GM23338 (cell line): Measurements from ENCODE around the gene TMEM63C. TPM values are rescaled to one million over a fixed set of nuclear protein-coding genes. Genes with fewer than 3 reads are reported as not detected.

Experiments used
- ATAC-seq: fragments of 200-7000 bp; cut with Tn5 transposase; 3 replicates; pipeline ENCODE4 v1.9.1; 2020
- DNase-seq: peaks from one replicate; pipeline ENCODE4 v3.0.0-alpha.2; 2015; ENCODE audit warnings: low spot score
- H2AFZ ChIP-seq: fragments of 200-600 bp; sonication (generic); 2 replicates; pipeline ENCODE4 v1.8.0; 2016; ENCODE audit warnings: antibody characterized with exemption, mild to moderate bottlenecking, moderate library complexity
- H3F3A ChIP-seq: fragments of 200-600 bp; sonication (generic); replicated peaks from 2 replicates; pipeline ENCODE4 v1.8.0; 2017; ENCODE audit warnings: antibody characterized with exemption, mixed run types, low read depth
- H3K27ac ChIP-seq: fragments of 200-600 bp; sonication (generic); 2 replicates; pipeline ENCODE4 v1.6.1; 2016; ENCODE audit warnings: low read depth
- H3K27me3 ChIP-seq: fragments of 200-600 bp; sonication (generic); 2 replicates; pipeline ENCODE4 v1.8.0; 2016; ENCODE audit warnings: mild to moderate bottlenecking, mixed run types, moderate library complexity; ENCODE audit not compliant: insufficient read depth
- H3K36me3 ChIP-seq: fragments of 200-600 bp; sonication (generic); 2 replicates; pipeline ENCODE4 v1.8.0; 2016; ENCODE audit warnings: mild to moderate bottlenecking; ENCODE audit not compliant: insufficient read depth
- H3K4me1 ChIP-seq: fragments of 200-600 bp; sonication (generic); 2 replicates; pipeline ENCODE4 v1.8.0; 2016; ENCODE audit warnings: mild to moderate bottlenecking, moderate library complexity; ENCODE audit not compliant: insufficient read depth
- H3K4me2 ChIP-seq: fragments of 200-600 bp; sonication (generic); 2 replicates; pipeline ENCODE4 v1.7.1; 2017; ENCODE audit warnings: mixed run types
- H3K4me3 ChIP-seq: fragments of 200-600 bp; sonication (generic); 2 replicates; pipeline ENCODE4 v1.6.1; 2016; ENCODE audit warnings: mixed run types
- H3K79me2 ChIP-seq: fragments of 200-600 bp; sonication (generic); replicated peaks from 2 replicates; pipeline ENCODE4 v1.8.0; 2017; ENCODE audit warnings: mild to moderate bottlenecking; ENCODE audit not compliant: insufficient read depth
- H3K9me2 ChIP-seq: fragments of 200-600 bp; sonication (generic); 2 replicates; pipeline ENCODE4 v1.8.0; 2017; ENCODE audit not compliant: insufficient read depth
- H4K20me1 ChIP-seq: fragments of 200-600 bp; sonication (generic); replicated peaks from 2 replicates; pipeline ENCODE4 v1.8.0; 2017; ENCODE audit warnings: mild to moderate bottlenecking; ENCODE audit not compliant: insufficient read depth
- H3K27ac Mint-ChIP-seq: 2 replicates; pipeline ENCODE4 v1.8.0; 2020; ENCODE audit warnings: inconsistent platforms, mild to moderate bottlenecking, moderate library complexity, mixed read lengths
- H3K27me3 Mint-ChIP-seq: 3 replicates; pipeline ENCODE4 v1.8.0; 2022; ENCODE audit warnings: low read depth, mild to moderate bottlenecking, moderate library complexity, mixed read lengths, inconsistent platforms; ENCODE audit not compliant: insufficient read depth, poor library complexity
- H3K36me3 Mint-ChIP-seq: 3 replicates; pipeline ENCODE4 v1.8.0; 2021; ENCODE audit warnings: low read depth, mild to moderate bottlenecking, inconsistent platforms, moderate library complexity, mixed read lengths
- H3K4me1 Mint-ChIP-seq: 3 replicates; pipeline ENCODE4 v1.8.0; 2020; ENCODE audit warnings: mild to moderate bottlenecking, inconsistent platforms, mixed read lengths
- H3K4me3 Mint-ChIP-seq: 3 replicates; pipeline ENCODE4 v1.8.0; 2021; ENCODE audit warnings: moderate library complexity, mild to moderate bottlenecking, inconsistent platforms, mixed read lengths
- H3K9me3 Mint-ChIP-seq: 3 replicates; pipeline ENCODE4 v1.8.0; 2020; ENCODE audit warnings: moderate library complexity, mild to moderate bottlenecking, inconsistent platforms, mixed read lengths
- CREB1 ChIP-seq: fragments of 250-450 bp; sonication (Bioruptor Pico); IDR thresholded peaks from 2 replicates; pipeline ENCODE4 v1.5.0; 2020; ENCODE audit warnings: low read depth, mild to moderate bottlenecking, moderate library complexity
- CTCF ChIP-seq, 2 experiments: fragments of 200-600 bp in 1 of 2; sonication (generic) in 1 of 2; conservative IDR thresholded peaks; 2 replicates each; pipeline versions ENCODE4 v1.5.1 to v1.6.1; 2016 to 2017; ENCODE audit warnings: antibody characterized with exemption in 2 of 2, low read depth in 2 of 2, mild to moderate bottlenecking in 2 of 2, moderate library complexity in 1 of 2
- ETS1 ChIP-seq: IDR thresholded peaks from 2 replicates; pipeline ENCODE4 v1.6.1; 2016; ENCODE audit warnings: antibody characterized with exemption
- EZH2 ChIP-seq: fragments of 200-600 bp; sonication (generic); IDR thresholded peaks from one replicate; pipeline ENCODE4 v1.8.0; 2017; ENCODE audit warnings: antibody characterized with exemption, mild to moderate bottlenecking, low read depth; ENCODE audit not compliant: unreplicated experiment
- EZH2phosphoT487 ChIP-seq: fragments of 200-600 bp; sonication (generic); IDR thresholded peaks from one replicate; pipeline ENCODE4 v1.8.1; 2018; ENCODE audit warnings: antibody characterized with exemption; ENCODE audit not compliant: unreplicated experiment
- JUNB ChIP-seq: IDR thresholded peaks from one replicate; pipeline ENCODE4 v1.6.1; 2016; ENCODE audit warnings: antibody characterized with exemption; ENCODE audit not compliant: unreplicated experiment
- POLR2AphosphoS5 ChIP-seq: IDR thresholded peaks from 2 replicates; pipeline ENCODE4 v1.6.1; 2016; ENCODE audit warnings: antibody characterized with exemption, low read depth
- STAT1 ChIP-seq: IDR thresholded peaks from one replicate; pipeline ENCODE4 v1.6.1; 2016; ENCODE audit warnings: antibody characterized with exemption; ENCODE audit not compliant: unreplicated experiment
- ZNF114 ChIP-seq: fragments of 250-450 bp; sonication (Bioruptor Pico); IDR thresholded peaks from 2 replicates; pipeline ENCODE4 v1.5.0; 2020; ENCODE audit warnings: mild to moderate bottlenecking, moderate library complexity
- ZNF331 ChIP-seq: fragments of 250-450 bp; sonication (Bioruptor Pico); IDR thresholded peaks from 2 replicates; pipeline ENCODE4 v1.5.0; 2020; ENCODE audit warnings: low read depth, mild to moderate bottlenecking, moderate library complexity
- polyA plus RNA-seq: library from polyadenylated mRNA; unstranded; fragments of >200 nt; fragmentation: Nextera tagmentation; extraction: Ambion mirVana; gene quantifications from 2 replicates; pipeline ENCODE4 v1.2.1, GENCODE V29; 2016
- total RNA-seq: library from RNA; depleted of rRNA; stranded (reverse); fragments of >200 nt; shearing (Covaris generic); gene quantifications from 2 replicates; pipeline ENCODE4 v1.2.3, GENCODE V29; 2014
- TF ChIP-seq, protein P1 (sequence below): fragments of 250-450 bp; sonication (Bioruptor Pico); IDR thresholded peaks from 2 replicates; pipeline ENCODE4 v1.5.0; 2020; ENCODE audit warnings: mild to moderate bottlenecking, moderate library complexity

The TMEM63C gene
- total and polyA plus RNA-seq, 2 experiments from 2014 or later, result 2.1 to 6.3 TPM

DNA sequence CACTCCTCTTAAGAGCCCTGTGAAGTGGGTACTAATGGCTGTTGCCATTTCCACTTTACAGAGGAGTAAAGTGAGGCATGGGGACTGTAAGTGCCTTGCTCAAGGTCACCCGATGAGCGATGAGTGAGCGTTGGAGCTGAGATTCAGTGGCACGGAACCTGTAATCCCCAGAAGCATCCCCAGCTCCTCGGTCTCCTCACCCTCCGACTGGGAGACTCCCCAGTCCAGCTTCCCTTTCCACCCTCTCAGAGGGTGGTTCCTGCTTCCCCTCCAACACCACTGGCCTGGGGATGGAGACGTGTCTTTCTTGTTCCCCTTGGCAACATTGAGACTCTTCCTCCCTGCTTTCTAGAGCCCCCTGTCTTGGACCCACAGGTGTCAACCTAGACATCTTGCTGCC, 32.6 kb downstream of the TMEM63C start:
- no peaks in the 10 kb centered on the region for H3K36me3 ChIP-seq
- H4K20me1 ChIP-seq, result no peaks in the 10 kb centered on the region; the same call in 1 of the 2 replicates
- no peak overlapping the region for H3K27ac Mint-ChIP-seq
- H3K4me1 Mint-ChIP-seq, result peaks cover 18% of the 10 kb centered on the region
- ATAC-seq (no peak), DNase-seq (no peak)
- H3K4me1 ChIP-seq, result peaks cover 11% of the 10 kb centered on the region
- H3K9me3 Mint-ChIP-seq, result no peaks in the 10 kb centered on the region
- no peak overlapping the region for H3K4me3 Mint-ChIP-seq
- no peaks in the 10 kb centered on the region; the same call in 2 of the 3 replicates for H3K36me3 Mint-ChIP-seq
- H3K9me2 ChIP-seq, result no peaks in the 10 kb centered on the region
- no peak overlapping the region for H2AFZ ChIP-seq
- H3K27me3 Mint-ChIP-seq, result peaks cover 10% of the 10 kb centered on the region
- H3K79me2 ChIP-seq, result no peaks in the 10 kb centered on the region
- no peaks in the 10 kb centered on the region for H3F3A ChIP-seq
- no peaks in the 10 kb centered on the region for H3K27me3 ChIP-seq
- no peak overlapping the region for H3K27ac ChIP-seq
- TF ChIP-seq CREB1 (no peak), JUNB (no peak), ZNF114 (no peak), CTCF (conservative IDR thresholded peaks at IDR 0.05; ENCODE audit: low read depth in 2 of 2) (no peak), EZH2 (no peak), ETS1 (no peak), EZH2phosphoT487 (no peak), STAT1 (no peak), POLR2AphosphoS5 (no peak), ZNF331 (CRISPR knock-in tag) (no peak)
- TF ChIP-seq, protein P1, sequence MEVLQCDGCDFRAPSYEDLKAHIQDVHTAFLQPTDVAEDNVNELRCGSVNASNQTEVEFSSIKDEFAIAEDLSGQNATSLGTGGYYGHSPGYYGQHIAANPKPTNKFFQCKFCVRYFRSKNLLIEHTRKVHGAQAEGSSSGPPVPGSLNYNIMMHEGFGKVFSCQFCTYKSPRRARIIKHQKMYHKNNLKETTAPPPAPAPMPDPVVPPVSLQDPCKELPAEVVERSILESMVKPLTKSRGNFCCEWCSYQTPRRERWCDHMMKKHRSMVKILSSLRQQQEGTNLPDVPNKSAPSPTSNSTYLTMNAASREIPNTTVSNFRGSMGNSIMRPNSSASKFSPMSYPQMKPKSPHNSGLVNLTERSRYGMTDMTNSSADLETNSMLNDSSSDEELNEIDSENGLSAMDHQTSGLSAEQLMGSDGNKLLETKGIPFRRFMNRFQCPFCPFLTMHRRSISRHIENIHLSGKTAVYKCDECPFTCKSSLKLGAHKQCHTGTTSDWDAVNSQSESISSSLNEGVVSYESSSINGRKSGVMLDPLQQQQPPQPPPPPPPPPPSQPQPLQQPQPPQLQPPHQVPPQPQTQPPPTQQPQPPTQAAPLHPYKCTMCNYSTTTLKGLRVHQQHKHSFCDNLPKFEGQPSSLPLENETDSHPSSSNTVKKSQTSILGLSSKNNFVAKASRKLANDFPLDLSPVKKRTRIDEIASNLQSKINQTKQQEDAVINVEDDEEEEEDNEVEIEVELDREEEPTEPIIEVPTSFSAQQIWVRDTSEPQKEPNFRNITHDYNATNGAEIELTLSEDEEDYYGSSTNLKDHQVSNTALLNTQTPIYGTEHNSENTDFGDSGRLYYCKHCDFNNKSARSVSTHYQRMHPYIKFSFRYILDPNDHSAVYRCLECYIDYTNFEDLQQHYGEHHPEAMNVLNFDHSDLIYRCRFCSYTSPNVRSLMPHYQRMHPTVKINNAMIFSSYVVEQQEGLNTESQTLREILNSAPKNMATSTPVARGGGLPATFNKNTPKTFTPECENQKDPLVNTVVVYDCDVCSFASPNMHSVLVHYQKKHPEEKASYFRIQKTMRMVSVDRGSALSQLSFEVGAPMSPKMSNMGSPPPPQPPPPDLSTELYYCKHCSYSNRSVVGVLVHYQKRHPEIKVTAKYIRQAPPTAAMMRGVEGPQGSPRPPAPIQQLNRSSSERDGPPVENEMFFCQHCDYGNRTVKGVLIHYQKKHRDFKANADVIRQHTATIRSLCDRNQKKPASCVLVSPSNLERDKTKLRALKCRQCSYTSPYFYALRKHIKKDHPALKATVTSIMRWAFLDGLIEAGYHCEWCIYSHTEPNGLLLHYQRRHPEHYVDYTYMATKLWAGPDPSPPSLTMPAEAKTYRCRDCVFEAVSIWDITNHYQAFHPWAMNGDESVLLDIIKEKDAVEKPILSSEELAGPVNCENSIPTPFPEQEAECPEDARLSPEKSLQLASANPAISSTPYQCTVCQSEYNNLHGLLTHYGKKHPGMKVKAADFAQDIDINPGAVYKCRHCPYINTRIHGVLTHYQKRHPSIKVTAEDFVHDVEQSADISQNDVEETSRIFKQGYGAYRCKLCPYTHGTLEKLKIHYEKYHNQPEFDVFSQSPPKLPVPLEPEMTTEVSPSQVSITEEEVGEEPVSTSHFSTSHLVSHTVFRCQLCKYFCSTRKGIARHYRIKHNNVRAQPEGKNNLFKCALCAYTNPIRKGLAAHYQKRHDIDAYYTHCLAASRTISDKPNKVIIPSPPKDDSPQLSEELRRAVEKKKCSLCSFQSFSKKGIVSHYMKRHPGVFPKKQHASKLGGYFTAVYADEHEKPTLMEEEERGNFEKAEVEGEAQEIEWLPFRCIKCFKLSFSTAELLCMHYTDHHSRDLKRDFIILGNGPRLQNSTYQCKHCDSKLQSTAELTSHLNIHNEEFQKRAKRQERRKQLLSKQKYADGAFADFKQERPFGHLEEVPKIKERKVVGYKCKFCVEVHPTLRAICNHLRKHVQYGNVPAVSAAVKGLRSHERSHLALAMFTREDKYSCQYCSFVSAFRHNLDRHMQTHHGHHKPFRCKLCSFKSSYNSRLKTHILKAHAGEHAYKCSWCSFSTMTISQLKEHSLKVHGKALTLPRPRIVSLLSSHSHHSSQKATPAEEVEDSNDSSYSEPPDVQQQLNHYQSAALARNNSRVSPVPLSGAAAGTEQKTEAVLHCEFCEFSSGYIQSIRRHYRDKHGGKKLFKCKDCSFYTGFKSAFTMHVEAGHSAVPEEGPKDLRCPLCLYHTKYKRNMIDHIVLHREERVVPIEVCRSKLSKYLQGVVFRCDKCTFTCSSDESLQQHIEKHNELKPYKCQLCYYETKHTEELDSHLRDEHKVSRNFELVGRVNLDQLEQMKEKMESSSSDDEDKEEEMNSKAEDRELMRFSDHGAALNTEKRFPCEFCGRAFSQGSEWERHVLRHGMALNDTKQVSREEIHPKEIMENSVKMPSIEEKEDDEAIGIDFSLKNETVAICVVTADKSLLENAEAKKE (CRISPR knock-in tag), result no peak
- no peak overlapping the region for H3K4me3 ChIP-seq
- H3K4me2 ChIP-seq, result no peak overlapping the region
